HG02610 (cell line): ENCODE data around the gene NMT1.
"Not testable (repeated sequence)": the region's sequence is repeated elsewhere in the genome, so short reads cannot be mapped to it uniquely, and the experiment has no call there.

Source experiments
- ATAC-seq: cut with Tn5 transposase; IDR thresholded peaks from one replicate; pipeline ENCODE4 v1.9.1; 2021; ENCODE audit warnings: mild to moderate bottlenecking, moderate library complexity; ENCODE audit not compliant: unreplicated experiment

NMT1 gene

GRCh38 chr17:45117848-45118646, 56.9 kb downstream of the NMT1 start:
- ATAC-seq, result no peak

DNA sequence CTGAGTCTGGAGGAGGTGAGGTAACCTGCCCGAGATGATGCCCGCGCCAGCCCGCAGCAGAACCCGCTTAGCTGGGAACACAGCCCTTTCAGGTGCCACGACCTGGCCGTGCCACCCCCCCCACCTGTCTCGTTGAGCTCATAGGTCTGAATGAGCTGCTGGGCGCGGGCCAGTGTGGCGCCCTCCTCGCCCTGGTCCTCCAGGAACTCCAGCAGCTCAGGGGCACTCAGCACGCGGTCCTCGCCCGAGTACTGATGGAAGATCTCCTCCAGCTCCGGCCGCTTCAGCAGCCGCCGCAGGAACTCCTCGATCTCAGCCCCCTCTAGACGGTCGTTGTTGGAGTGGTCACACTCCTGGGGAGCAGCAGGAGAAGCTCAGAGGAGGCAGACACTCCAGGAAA, 57.6 kb downstream of the NMT1 start:
- ATAC-seq, result no peak

- no peak for ATAC-seq
Observed at GRCh38 chr17:45119964-45120363, 58.8 kb downstream of the NMT1 start.

DNA sequence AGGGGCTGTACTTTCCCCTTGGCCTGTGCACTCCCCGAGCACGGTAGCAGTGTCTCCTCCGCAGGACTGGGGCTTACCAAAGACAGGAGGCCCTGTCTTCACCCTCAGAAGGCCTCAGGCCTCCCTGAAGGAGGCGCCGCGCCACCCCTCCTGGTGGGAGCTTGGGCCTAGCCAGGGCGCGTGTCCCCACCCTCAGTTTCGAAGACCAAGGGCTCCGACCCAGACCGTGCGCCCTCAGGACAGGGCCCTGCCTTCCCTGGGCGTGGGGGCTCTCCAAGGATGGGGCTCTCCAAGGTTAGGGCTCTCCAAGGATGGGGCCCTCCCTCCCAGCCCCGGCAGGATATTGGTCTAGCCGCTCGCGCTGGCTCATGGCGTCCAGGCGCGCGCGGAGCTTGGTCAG, 59.4 kb downstream of the NMT1 start:
- no peak for ATAC-seq

DNA sequence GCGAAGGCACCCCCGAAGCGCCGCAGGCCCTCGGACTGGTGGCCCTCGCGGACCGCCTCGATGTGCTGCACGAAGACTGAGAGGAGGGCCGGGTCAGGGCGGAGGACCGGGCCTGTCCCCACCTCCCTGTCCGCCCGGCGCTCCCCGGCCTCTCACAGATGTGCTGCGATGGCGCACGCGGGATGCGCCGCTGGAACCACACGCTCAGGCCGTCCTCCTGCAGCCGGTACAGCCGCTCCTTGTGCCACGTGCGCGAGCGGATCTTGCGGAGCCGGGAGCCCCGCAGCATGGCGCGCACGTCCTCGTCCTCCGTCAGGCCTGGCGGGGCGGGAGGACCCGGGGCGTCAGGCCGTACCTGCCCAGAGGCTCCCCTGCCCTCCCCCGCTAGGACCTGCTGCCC, 59.9 kb downstream of the NMT1 start:
- ATAC-seq, result no peak

- no peak for ATAC-seq
Observed at GRCh38 chr17:45123076-45123770, 62.1 kb downstream of the NMT1 start.

DNA sequence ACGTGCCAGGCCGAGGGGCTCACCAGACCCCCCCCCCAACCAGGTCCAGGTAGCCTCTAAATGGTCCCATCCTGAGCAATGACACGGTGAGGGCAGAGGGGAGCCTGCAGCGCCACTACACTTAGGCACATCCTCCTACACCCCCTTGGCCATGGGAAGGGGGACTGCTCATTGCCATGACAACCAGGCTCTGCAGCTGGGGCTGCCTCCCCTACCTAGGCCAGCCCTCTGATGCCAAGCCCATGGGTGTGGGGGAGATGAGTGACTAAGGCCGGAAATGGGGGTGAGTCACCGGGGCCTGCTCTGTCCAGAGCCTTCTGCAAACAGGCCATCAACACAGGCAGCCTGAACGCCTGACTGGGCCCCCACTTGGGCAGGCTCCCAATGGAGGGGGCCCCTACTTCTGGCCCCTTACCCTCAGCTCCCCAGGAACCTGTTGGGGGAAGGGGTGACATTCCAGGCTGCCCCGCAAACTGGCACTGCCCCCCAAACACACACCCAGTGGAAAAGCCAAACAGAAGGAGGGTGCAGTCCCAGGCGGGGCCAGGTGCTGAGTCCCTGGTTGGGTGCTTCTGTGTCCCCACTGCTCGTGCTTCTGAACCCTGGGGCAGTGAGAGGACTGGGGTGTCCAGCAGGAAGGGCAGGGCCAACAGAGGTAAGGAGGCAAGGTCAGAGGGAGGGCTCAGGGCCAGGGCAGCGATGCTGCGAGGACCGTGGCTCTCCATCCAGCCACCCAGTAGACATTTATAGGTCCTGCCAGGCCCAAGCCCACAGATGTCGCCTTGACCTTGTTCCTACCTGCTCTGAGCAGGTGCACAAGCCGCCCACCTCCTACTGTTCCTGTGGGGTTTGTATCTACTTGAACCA, 63.0 kb downstream of the NMT1 start:
- ATAC-seq, result no peak

- not testable (repeated sequence) for ATAC-seq
Observed at GRCh38 chr17:45124797-45125122, 63.6 kb downstream of the NMT1 start.

DNA sequence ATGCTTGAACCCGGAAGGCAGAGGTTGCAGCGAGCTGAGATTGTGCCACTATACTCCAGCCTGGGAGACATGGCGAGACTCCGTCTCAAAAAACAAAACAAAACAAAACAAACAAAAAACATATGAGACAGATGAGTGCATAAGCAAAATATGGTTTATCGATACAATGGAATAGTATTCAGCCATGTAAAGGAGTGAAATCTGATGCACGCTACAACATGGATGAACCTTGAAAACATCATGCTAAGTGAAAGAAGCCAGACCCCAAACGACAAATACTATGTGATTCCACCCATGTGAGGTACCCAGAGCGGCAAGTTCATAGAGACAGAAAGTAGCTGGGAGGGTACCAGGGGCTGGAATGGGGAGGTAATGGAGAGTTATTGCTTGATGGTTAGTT, 64.4 kb downstream of the NMT1 start:
- no peak for ATAC-seq

DNA sequence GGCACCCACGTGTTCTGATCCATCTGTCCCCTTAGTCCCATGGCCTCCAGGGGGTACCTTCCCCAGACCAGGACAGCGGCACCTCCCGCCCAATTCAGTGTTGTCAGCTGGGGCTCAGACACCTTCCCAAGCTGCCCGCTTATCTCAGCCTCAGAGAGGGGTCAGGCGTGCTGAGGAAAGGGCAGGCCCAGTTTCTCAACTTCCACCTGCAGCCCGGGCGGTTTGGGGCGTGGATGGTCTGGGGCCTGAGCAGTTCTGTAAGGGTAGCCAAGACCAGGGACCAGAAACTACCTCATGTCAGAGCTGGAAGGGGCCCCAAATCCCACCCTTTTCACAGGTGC, 66.1 kb downstream of the NMT1 start:
- ATAC-seq, result no peak

DNA sequence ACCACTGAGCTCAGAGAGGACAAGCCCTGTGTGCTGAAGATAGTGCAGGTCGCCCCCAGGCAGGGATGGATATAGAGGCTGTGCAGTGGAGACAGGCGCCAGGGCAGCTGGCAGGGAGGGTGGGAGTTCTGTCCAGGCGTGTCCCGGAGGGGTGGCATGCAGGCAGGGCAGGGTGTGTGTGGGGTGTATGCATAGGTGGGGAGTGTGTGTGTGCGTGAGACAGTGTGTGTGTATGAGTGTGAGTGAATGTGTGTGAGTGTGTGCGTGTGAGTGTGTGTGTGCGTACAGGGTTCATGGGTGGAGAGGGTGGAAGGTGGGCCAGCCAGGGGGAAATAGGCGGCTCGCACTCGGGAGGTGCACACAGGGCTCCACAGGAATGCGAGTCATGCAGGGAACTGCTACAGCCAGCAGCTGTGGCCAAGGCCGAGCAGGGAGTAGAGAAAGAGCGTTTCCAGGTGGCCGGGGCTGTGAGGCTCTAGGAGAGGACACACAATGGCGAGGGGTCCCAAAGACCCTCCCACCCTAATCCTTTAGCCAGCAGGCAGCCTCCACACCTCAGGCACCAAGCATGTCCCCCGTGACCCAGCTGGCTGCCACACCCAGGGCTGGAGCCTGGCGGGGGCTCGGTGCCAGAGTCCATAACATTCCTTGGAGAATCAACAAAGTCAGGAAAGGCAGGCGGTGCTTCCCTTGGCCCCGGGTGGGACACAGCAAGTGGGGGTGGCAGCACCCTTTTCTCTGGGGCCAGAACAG, 66.6 kb downstream of the NMT1 start:
- ATAC-seq, result no peak

DNA sequence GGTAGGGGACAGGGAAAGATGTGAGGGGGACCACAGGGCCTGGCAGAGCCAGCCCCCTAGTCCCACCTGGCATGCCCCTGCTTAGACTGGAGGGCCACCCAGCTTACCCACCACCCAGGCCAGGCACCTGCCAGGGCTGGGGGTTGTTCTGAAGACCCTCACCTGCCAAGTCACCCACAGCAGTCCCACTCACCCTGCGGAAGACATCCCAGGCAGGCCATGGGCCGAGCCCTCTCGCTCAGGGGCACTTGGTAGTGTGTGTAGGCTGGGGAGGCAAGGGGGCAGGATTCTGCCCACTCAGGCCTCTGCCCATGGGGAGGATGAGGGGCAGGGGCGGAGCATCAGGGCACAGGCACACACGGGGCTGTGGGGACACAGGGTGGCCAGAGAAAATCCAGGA, 67.2 kb downstream of the NMT1 start:
- ATAC-seq, result no peak

DNA sequence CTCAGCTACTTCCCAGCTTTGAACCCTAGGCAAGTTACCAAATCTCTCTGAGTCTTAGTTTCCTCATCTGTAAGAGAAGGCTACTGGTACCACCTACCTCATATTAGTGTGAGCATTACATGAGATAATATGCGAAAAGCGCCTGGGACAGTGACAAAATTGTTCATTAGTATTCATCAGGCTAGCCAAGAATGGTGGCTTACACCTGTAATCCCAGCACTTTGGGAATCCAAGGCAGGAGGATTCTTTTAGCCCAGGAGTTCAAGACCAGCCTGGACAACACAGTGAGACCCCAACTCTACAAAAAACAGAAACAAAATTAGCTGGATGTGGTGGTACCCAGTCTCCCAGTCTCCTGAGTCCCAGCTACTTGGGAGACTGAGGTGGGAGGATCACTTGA, 67.9 kb downstream of the NMT1 start:
- ATAC-seq, result no peak

DNA sequence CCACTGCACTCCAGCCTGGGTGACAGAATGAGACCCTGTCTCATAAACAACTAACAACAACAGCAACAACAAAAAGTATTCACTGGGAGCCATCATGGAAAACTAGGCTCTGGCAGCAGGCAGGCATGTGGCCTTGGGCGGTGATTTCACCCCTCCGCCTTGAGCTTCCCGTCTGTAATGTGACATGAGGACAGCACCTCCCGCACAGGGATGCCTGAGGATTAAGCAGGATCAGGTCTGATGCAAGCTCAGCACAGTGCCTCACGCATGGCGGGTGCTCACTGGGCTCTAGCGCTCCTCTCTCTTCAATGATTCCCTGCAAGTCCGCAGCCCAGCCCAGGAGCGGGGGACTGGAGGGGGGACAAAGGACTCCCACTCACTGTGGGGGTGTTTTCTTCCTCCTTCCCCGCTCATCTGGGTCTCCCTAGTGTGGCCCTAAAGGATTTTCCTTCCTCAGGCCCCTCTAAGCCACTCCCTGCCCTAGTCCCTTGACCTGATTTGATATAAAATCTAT, 68.4 kb downstream of the NMT1 start:
- no peak for ATAC-seq

DNA sequence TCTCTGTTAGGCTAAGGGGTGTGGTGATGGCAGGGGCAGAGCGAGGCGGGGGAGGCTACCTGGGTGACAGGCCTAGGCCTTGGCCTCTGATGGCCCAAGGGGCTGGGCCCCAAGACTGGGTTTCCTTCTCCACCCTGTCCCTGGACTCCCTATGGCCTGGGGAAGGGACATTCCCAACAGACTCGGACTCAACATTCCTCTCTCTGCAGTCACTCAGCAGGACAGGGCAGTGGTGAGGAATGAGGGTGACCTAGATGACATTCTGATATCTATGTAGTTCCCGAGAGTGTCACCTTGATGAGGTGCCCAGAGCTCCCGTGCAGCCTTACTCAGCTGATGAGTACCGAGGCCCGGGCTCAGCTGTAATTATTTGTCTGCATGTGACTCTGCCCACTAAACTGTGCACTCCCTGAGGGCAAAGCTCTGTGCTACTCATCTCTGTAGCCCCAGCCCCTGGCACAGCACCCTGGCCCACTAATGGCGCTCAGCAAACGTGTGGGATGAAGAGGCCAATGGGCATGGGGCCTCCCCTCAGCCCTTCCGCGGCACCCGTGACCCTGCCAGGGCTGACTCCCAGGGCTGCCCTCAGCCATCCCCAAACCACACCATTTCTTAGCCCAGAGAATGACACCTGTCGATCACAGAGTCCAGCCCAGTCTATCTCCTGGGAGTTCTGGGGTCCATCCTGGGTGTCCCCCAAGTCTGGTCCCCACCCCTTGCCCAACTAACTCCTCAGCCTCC, 69.0 kb downstream of the NMT1 start:
- no peak for ATAC-seq

DNA sequence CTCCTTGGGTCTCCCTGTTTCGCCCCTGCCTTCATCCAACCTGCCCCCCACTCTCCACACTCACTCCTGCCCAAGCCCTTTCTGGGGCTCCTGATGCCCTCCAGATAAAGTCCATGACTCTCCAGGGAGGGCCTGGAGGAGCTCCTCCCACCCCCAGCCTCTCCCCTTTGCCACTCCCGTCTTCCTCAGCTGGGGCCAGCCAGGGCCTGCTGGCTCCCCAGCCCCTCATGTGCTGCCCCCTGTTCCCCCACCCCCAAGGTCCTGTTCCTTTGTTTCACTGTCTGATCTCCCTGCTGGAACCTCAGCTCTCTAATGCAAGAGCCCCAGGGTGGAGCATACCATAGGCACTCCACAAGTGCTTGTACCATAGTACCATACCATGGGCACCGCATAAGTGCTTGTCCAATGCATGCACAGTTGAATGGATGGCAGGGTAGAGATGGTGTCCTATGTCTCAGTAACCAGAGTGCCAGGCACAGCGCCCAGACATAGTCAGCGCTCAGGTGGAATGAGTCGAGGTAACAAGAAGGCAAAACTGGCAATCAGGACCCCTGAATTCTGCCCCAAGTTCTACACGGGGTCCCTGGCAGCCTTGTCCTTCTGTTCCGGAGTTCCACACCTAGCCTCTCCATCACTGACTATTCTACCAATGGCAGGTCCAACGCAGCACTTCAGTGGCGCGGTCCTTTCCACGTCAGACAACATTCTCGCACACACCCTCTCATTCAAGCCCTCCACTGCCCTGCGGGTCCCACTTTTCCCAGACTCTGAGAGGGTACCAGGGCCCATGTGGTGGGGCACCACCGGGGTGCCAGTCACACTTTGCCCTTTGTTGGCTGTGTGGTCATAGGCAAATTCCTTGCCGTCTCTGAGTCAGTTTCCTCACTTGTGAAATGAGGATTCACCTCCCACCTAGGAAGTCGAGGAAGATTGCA, 69.8 kb downstream of the NMT1 start:
- ATAC-seq, result no peak

DNA sequence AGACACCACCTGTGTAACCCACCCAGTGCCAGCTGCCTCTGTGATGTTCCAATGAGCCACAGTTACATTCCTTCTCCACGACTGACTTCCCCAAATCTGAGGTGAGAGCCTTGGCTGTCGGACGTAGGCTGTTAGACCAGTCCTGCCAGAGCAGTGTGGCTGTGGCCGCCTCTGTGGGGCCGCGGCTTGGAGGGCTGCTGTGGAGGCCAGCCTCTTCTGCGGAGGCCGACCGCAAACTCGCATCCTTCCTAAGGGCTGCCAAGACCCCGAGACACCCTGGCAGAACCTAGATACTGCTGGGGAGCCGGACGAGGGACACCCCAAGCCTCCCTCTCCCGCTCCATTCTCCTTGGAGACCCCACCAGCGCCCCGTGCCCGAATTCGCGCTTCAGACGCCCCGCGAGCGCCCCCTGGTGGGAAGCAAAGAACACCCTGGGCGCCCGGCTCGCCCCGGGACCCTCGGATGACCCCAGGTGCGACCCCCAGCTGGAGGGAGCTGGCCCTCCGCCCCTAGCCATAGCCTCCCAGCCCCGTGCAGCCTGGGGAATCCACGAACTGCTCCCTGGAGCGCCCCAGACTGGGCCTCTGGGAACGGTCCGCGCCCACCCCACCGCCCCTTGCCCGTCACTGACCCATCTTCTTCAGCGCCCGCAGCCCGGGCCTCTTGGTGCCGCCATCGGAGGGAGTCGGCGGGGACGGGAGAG, 70.7 kb downstream of the NMT1 start:
- no peak for ATAC-seq

DNA sequence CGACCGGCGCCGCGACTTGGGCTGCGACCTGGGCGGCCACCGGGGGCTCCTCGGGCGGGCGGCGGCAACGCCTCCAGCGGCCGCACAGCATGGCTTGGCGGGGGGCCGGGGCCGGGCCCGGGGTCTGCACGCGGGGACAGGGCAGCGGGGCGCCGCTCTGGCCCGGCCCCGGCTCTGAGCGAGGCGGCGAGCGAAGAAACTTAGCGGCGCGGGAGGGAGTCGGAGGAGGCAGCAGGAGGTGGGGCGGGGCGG, 71.1 kb downstream of the NMT1 start, which contains the start of gene PLCD3:
PLCD3 (minus strand) TSS at position 196 of the 252 bp plus-strand sequence; CDS start at position 91, 105 bp downstream.
- ATAC-seq, result no peak
